GM19193 (cell line): ENCODE measurements around the gene ID1.

ENCODE experiments used
- POLR2A ChIP-seq: IDR thresholded peaks from 4 replicates; pipeline ENCODE4 v1.6.1; 2011; ENCODE audit not compliant: insufficient read depth, insufficient read length; ENCODE audit errors: extremely low read depth

ID1 gene

DNA sequence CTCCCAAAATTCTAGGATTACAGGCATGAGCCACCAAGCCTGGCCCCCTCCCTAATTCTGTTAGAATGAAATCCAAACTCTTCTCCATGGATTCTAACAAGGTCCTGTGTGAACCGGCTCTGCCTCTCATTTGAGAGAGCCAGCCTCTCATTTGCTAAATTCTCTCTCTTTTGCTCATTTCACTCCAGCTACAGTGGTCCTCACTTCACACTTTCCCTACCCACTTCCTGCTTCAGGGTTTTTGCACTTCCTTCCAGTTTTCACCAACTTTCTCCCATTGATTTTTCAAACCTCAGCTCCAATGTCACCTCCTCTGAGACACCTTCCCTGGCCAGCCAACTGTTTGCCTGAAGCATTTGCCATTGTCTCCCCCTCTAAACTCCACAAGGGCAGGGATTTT is 37.7 kb downstream of the ID1 start:
- no peak for TF ChIP-seq POLR2A

DNA sequence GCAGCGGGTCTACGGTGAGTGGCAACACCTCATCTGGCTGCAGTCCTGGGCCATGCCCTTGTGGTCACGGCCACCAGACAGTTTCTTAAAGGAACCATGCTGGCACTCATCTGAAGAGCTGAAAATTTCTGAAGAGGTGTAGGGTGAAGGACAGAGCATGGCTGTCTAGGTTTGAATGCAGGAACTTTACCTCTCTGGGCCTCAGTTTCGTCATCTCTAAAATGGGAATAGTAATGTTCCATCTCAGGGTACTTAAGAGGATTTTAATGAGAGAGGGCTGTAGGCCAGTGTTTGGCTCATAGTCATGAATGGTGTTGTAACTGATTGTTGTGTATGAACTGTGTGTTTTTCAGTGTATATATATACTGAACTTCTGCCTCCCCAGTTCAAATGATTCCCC is 38.4 kb downstream of the ID1 start:
- TF ChIP-seq POLR2A, result no peak

DNA sequence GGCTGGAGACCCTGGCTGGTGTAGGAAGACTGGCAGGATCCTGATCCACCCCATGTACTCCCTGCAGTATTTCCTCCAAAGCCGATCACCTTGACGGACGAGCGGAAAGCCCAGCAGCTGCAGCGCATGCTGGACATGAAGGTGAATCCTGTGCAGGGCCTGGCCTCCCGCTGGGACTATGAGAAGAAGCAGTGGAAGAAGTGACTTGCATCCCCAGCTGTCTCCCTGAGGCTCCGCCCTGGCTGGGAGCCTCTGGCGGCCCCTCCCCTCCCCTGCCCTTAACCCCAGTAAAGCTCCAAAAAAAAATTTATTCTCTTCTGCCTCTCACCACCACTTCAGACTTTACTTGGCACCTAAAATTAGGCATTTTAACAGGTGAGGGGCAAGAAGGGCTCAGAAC is 39.6 kb downstream of the ID1 start:
- TF ChIP-seq POLR2A, result no peak

DNA sequence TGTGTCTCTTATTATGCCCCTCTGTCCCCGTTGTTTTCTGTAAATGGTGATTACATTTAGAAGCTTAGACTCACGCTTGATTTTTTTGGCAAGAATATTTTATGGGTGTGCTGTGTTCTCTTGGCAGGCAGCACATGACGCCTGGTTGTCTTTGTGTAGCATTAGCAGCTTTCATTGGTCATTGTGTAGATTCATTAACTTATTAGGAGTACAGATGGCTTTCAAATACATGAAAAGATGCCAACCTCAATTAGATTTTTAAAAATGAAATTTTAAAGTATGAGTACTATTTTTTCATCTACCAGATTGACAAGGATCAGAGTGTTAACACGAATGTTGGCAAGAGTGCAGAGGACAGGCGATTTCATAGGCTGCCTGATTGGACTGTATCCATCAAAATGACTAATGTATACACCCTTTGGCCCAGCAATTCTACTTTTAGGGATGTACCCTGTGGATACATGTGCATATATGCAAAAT is 47.9 kb downstream of the ID1 start:
- no peak for TF ChIP-seq POLR2A

DNA sequence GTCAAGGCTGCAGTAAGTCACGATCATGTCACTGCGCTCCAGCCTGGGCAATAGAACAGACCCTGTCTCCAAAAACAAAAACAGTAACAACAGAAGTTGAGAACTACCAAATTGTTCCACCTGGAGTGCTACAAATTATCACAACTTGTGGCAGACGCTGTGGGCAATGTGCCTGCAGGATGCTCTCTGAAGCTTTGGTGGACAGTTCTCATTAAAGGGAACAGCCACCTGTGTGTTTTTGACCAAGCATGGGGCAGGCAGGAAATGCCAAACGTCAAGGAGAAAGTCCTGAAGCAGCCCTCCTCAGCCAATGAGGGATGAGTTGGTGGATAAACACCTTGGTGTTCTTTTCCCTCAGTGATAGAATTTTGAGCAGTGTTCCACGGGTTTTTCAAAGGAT is 48.5 kb downstream of the ID1 start:
- TF ChIP-seq POLR2A, result no peak

DNA sequence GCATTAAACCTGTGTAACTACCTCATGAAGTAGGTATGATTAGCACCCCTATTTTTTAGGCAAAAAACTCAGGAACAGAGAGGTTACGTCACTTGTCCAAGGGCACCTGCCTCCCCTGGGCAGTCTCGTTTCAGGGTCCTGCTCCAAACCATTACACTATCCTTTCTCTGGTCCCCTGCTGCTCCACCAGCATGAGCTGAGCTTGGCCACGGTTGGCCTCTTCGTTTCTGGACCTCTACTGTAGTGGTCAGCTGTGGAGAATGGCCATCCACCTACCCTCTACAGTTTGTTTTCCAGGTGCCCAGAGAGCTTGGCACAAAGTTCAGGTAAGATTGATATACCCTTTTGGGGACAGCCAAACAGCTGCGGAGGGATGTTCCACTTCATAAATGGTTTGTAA is 49.4 kb downstream of the ID1 start:
- no peak for TF ChIP-seq POLR2A
